Measurements from ENCODE around the gene NRN1L.
A peak's percentile ranks its signal among the peaks of the same experiment; 100 is the strongest.
"Not testable (repeated sequence)": the region's sequence is repeated elsewhere in the genome, so short reads cannot be mapped to it uniquely, and the experiment has no call there.

Gene NRN1L

DNA sequence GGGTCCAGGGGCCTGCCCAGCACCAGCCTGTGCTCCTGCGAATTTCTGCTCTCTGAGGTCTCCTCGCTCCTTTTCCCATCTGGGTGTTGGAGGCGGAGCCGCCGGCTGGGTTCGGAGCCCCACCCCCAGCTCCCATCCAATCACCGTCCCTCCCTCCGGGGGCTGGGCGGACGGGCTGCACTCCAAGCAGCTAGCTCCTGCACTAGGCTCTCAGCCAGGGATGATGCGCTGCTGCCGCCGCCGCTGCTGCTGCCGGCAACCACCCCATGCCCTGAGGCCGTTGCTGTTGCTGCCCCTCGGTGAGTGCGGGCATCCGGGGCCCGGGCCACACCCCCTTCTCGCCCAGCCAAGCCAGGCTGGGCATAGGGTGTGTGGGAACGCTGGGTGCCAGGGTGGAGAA lies at the start of gene NRN1L:
Gene NRN1L, plus strand, starts transcription at position 202 of the 400 bp plus-strand sequence. Its CDS starts 19 bp downstream, at position 221.
- DNase-seq (ENCODE audit: extremely low spot score, insufficient read length, low read depth) (no peak), FAIRE-seq (no peak)

DNA sequence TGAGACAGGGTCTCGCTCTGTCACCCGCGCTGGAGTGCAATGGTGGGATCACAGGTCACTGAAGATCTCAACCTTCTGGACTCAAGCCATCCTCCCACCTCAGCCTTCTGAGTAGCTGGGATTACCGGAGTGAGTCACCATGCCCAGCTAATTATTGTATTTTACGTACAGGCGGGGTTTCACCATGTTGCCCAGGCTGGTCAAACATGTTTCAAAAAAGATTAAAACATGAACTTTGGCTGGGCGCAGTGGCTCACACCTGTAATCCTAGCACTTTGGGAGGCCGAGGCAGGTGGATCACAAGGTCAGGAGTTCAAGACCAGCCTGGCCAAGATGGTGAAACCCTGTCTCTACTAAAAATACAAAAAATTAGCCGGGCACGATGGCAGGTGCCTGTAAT lies 47.5 kb upstream of the NRN1L start:
- FAIRE-seq, result not testable (repeated sequence)

DNA sequence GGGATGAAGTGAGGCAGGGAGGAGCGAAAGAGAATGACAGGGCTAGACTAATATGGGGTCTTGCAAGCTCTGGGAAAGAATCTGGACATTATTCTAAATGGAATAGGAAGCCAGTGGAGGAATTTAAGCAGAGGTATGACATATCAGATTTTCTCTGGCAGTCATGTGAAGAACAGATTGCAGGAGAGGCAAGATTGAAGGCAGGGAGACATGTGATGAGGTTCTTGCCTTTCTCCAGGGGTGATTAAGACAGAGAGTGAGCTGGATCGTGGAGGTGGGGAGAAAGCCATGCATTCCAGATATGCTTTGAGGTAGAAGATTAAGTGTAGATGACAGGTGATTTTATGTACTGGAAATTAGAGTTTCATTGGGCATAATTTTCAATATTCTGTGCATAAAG lies 46.9 kb upstream of the NRN1L start:
- no peak for DNase-seq (ENCODE audit: extremely low spot score, insufficient read length, low read depth)
- FAIRE-seq, result no peak

More for the DNA sequence above, 47.5 kb upstream of the NRN1L start:
- DNase-seq (ENCODE audit: extremely low spot score, insufficient read length, low read depth), result not testable (repeated sequence)

DNA sequence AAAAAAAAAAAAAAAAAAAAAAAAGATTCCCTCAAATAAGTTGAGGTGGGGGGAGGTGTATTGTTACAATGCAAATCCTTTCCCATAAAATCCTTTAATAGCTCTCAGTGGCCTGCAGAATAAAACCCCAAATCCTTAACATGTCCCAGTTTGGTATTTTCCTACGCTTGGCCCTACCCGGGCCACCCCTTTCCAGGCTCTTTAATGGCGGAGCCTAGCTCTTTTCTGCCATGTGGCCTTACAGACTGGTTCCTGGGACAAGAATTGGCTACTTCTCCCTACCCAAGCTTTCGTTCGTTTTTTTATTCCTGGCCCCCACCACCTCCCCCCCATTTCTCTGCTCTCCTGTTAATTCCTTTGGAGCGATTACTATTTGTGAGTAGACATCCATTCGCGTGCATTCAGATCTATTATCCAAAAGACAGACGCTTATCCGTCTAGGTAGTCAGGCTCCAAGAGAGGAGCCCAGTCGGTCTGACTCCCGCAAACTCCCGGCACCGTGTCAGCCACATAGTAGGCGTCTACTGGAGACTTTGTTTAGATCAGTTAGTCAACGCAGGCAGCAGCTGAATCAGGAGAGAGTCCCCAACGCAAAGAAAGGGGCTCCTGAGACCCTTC lies 43.4 kb upstream of the NRN1L start:
- no peak for FAIRE-seq

DNA sequence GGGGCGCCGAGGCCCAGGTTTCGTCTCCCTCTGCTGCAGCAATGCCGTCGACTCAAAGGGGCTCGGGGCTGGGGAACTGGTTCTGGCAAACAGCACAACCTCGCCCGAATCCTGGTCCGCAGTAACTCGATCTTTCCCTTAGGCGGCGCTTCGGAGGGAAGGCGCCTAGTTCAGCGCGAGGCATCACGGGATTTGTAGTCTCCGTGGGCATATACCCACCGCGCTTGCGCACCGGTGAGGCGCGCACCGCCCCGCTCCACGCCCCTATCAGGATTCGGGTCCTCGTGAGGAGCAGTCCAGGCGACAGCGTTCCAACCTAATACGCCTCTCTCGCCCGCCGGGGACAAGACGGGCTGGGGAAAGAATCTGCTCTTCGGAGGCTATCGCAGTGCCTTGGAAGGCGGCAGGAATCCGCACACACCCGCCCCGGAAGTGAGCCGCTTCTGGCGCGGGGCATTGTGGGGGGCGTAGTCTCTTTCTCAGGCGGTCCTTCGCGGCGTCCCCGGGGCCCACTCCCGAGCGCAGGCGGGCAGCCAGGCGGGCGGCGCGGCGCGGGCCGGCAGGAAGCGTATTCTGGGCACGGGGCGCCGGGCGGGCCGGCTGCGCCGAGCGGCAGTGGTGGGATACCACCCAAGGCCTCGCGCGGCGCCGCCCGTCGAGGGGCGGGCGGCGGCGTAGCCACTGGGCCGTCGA lies 42.7 kb upstream of the NRN1L start, which contains the start of gene THAP11:
Gene THAP11, plus strand, starts transcription at position 505 of the 693 bp plus-strand sequence. CDS start 235 bp downstream, outside the sequence.
- FAIRE-seq (peak; percentile 81), DNase-seq (ENCODE audit: extremely low spot score, insufficient read length, low read depth) (peak; percentile 80)

More for the DNA sequence above, 43.4 kb upstream of the NRN1L start:
- no peak for DNase-seq (ENCODE audit: extremely low spot score, insufficient read length, low read depth)

DNA sequence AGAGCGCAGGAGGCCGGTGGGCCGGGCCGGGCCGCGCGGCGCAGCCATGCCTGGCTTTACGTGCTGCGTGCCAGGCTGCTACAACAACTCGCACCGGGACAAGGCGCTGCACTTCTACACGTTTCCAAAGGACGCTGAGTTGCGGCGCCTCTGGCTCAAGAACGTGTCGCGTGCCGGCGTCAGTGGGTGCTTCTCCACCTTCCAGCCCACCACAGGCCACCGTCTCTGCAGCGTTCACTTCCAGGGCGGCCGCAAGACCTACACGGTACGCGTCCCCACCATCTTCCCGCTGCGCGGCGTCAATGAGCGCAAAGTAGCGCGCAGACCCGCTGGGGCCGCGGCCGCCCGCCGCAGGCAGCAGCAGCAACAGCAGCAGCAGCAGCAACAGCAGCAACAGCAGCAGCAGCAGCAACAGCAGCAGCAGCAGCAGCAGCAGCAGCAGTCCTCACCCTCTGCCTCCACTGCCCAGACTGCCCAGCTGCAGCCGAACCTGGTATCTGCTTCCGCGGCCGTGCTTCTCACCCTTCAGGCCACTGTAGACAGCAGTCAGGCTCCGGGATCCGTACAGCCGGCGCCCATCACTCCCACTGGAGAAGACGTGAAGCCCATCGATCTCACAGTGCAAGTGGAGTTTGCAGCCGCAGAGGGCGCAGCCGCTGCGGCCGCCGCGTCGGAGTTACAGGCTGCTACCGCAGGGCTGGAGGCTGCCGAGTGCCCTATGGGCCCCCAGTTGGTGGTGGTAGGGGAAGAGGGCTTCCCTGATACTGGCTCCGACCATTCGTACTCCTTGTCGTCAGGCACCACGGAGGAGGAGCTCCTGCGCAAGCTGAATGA lies 42.0 kb upstream of the NRN1L start:
- DNase-seq (ENCODE audit: extremely low spot score, insufficient read length, low read depth), result no peak

DNA sequence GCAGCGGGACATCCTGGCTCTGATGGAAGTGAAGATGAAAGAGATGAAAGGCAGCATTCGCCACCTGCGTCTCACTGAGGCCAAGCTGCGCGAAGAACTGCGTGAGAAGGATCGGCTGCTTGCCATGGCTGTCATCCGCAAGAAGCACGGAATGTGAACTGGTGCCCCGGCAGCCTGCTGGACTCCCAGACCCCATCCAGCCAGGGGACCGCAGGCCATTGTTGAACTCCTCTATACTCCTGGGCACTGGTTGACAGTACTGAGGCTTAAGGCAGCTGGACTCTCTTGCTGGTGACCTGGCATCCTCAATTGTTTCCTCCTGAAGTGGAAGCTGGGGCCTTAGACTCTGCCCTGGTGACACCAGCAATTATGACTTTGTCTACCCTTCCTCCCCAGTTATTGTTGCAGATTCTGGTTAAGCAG lies 41.3 kb upstream of the NRN1L start:
- no peak for DNase-seq (ENCODE audit: extremely low spot score, insufficient read length, low read depth)
- FAIRE-seq, result no peak

More for the DNA sequence above, 42.0 kb upstream of the NRN1L start:
- FAIRE-seq, result no peak

DNA sequence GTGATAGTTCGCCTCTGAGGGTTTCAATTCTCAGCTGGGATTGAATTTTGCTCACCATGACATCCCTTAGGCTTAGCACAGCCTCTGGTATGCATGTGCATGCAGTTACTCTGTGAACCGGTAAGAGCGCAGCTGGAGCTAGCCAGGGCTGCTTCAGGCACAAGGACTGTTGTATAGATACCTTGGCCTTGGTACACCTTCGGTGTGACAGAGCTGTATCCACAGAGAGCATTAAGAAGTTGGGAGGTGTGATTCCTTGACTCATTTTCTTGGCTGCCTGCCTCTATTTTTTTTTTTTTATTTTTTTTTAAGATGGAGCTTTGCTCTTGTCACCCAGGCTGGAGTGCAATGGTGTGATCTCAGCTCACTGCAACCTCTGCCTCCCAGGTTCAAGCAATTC lies 40.2 kb upstream of the NRN1L start:
- FAIRE-seq (no peak), DNase-seq (ENCODE audit: extremely low spot score, insufficient read length, low read depth) (no peak)

DNA sequence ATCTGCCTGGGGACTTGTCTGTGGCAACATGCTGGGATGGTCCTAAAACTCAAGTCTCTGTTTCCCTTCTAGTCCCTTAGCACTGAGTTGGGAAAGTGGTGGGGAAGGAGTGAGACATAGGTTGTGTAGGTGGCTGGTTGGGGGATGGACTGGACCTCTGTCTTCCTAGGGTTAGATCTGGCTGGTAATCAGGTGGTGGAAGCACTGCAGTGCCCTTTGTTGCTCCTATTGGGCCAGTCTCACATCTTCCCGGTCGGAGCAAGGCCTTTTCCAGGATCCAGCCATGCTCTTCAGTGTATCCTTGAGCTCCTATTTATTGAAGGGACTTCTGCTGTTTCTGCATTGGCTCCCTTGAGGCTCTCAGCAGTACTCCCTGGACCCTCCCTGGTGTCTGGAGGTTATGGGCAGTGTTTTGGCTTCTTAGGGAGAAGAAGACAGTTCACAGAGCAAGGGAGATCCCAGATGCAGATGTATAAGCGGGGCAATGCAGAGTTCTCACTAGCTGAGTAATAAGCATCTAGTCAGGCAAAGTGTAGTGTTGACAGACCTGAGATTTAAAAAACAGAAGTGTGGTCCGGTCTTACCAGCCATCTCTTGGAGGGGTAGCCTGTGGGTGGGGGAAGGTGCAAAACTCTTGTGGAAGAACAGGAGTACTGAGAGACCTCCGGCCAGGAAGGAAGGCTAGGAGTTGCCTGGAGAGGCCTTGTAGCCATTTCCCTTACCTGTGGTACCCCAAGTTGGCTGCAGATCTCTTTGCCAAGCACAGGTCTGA lies 39.2 kb upstream of the NRN1L start:
- DNase-seq (ENCODE audit: extremely low spot score, insufficient read length, low read depth) (no peak), FAIRE-seq (no peak)

DNA sequence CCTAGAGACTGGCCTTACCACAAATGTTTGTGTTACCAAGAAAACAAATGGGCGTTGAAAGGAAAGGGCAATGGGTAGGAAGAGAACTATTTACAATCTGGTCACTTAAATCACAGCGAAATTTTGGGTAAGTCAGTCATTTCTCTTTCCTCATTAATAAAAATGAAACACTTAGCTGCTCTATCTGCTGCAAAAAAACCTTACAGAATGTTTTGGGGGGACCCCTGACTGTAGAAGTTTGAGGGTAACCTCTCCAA lies 38.7 kb upstream of the NRN1L start:
- FAIRE-seq (no peak), DNase-seq (ENCODE audit: extremely low spot score, insufficient read length, low read depth) (no peak)

DNA sequence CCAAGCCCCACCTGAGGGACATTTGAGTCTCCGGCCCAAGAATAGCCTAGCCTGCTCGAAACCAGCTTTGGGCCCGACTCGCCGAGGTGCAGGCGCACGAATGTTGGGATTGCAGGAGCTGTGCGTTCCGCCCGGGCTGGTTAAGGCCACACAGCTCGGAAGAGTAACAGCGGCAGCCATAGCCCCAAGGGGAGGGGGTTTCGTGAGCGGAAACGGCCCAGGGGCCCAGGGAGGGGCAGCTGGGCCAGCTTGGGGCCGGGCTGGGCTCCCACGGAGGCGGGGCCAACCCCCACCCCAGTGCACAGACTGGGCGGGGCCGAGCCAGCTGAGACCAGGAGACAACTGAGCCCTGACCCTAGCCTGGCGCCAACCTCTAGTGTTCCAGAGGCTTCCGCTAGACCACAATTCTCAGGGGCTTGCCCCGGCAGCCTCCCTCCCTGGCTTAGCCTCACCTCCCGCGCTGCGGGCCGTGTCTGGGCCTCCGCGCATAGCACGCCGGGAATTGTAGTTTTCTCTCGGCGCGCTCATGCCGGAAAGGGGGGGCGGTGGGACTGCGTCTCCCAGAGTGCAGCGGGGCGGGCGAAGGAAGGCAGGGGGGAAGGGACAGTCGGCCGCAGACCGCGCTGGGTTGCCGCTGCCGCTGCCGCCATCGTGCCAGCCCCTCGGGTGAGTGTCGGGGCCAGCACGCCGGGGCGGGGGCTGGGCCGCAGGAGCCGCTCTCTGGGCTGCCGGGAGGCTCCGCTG lies 38.2 kb upstream of the NRN1L start, which contains the start of gene NUTF2:
Gene NUTF2, plus strand, starts transcription at position 614 of the 744 bp plus-strand sequence. CDS start 18,198 bp downstream, outside the sequence.
- peak; percentile 83 for FAIRE-seq
- DNase-seq (ENCODE audit: extremely low spot score, insufficient read length, low read depth), result peak; percentile 87

DNA sequence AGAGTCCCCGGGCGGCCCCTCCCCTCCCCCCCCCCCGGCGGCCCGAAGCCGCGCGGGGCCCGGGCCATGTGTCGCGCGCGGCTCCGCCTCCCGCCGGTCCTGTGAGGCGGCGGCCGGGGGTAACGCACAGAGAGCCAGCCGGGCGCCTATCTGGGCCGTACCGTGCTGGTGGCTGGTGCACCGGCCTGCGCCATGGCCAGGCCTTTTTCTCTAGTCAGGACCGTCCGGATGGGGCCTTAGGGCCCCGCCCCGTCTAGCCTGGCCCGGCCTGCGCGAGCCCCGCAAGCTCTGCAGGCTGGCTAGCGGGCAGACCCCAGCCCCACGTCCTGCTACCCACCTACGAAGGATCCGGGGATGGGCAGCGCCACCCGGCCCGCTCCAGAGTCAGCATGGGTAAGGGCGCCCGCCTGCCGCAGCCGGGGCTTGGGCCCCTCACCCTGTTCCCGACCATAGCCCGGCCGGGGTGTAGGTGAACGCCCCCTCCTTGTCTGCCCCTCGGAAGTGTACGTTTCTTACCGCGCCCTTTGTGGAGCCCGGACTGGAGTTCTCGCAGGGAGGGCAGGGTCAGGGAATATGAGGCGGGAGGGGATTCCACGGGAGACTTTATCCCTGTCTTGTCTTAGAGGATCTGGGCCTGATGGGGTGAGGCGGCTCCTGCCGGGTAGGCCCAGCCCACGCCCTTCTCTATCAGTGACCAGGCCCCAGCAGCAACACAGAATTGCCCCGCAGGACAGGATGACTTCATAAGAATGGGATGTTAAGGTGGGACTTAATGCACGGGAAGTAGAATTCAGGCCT lies 37.4 kb upstream of the NRN1L start, which contains the start of gene CENPT:
Gene CENPT, minus strand, starts transcription at position 630 of the 798 bp plus-strand sequence. CDS start 13,834 bp downstream, outside the sequence.
- DNase-seq (ENCODE audit: extremely low spot score, insufficient read length, low read depth) (peak; percentile 54), FAIRE-seq (no peak)

DNA sequence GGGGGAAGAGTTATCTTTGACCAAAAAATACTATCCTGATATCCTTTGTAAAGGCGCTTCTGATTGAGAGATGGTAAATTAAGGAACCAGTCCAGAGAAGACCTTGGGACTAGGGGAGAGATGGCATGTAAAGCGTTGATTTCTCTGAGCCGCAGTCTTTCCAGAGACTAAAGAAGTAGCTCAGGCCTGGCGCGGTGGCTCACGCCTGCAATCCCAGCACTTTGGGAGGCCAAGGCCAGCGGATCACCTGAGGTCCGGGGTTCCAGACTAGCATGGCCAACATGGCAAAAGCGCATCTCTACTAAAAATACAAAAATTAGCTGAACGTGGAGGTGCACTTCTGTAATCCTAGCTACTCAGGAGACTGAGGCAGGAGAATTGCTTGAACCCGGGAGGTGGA lies 36.6 kb upstream of the NRN1L start:
- FAIRE-seq, result no peak
- DNase-seq (ENCODE audit: extremely low spot score, insufficient read length, low read depth), result no peak

DNA sequence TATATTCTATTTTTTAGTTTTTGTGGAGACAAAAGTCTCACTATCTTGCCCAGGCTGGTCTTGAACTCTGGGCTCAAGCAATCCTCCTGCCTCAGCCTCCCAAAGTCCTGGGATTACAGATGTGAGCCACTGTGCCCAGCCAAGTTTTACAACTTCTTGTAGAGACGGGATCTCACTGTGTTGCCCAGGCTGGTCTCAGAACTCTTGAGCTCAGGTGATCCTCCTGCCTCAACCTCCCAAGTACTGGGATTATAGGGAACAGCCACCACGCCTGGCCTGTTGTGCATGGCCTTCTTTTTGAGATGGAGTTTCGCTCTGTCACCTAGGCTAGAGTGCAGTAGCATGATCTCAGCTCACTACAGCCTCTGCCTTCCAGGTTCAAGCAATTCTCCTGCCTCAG lies 31.0 kb upstream of the NRN1L start:
- DNase-seq (ENCODE audit: extremely low spot score, insufficient read length, low read depth) (no peak), FAIRE-seq (no peak)

DNA sequence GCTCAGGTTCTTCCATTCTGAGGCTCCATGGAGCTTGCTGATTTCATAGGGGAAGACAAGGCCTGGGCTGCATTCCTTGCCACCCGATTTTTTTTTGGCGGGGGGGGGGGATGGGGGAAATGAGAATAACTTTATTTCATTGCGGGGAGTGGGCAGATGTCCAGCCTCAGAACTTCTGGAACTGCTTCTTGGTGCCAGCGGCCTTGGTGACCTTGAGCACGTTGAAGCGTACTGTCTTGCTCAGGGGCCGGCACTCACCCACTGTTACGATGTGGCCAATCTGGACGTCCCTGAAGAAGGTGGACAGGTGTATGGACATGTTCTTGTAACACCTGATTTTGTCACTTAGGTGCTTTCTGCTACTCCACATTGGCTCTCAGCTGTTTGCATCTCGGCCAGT lies 28.9 kb upstream of the NRN1L start:
- no peak for FAIRE-seq

DNA sequence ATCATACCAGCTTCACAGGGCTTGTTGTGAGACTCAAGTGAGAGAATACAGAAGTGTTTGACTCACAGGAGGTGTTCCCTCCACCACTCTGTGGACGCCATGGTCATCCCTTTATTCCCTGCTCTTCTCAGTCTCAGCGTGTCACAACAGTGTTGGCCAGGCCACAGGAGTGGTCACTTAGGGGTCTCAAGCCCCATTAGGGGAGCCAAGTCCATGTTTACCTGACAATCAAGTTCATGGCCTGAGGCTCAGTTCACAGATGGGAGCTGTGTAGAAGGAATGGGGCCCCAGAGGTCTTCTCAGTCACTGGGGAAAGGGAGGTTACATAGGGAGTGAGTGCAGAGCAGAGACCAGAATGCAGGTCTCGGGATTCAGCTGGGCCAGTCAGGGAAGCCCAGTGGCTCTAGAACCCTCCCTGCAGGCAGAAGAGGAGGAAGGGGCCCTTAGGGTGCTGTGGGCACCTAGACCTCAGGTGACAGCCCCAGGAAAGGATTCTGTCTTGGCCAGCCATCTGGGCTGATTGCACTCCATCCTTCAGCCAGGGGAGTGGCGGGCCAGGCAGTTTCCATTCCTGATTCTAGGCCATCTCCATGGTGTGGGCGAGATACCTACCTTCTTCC lies 27.6 kb upstream of the NRN1L start:
- FAIRE-seq, result no peak
- no peak for DNase-seq (ENCODE audit: extremely low spot score, insufficient read length, low read depth)

More for the DNA sequence above, 28.9 kb upstream of the NRN1L start:
- DNase-seq (ENCODE audit: extremely low spot score, insufficient read length, low read depth), result no peak

DNA sequence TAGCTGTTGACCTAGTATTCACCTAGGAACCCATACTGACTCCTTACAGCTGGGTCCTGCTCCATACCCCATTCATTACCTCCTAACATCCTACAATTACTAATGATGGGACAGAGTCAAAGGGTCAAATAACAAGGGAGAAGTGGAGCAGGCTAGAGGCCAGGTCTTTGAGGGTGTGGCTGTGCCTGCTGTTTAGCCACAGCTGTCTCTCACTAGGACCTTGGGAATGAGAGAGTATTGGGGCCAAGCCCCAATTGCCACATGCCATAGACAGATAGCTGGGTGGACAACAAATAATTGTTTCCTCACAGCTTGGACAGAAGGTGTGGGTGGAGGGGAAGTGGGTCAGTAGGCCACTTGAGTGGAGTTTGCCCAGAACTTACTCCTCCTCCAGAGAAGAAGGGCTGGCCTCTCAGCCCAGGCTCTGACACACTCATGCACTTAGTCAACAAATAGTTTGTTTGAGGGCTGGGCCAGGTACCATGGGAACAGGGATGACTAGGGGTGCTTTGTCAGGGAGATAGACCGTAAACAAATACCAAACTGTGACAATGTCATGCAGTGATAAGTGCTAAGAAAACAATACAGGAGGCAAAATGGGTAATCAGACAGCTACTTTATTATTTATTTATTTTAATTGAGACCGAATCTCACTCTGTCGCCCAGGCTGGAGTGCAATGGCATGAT lies 27.0 kb upstream of the NRN1L start:
- FAIRE-seq, result no peak
- DNase-seq (ENCODE audit: extremely low spot score, insufficient read length, low read depth), result no peak
